ENCODE measurements around the gene ING1. TPM values are rescaled to one million over a fixed set of nuclear protein-coding genes. Genes with fewer than 3 reads are reported as not detected.
"Not testable (repeated sequence)": the region's sequence is repeated elsewhere in the genome, so short reads cannot be mapped to it uniquely, and the experiment has no call there.

ING1 gene
- total RNA-seq, 1 donor from 2014 or later, result 13.2 TPM

DNA sequence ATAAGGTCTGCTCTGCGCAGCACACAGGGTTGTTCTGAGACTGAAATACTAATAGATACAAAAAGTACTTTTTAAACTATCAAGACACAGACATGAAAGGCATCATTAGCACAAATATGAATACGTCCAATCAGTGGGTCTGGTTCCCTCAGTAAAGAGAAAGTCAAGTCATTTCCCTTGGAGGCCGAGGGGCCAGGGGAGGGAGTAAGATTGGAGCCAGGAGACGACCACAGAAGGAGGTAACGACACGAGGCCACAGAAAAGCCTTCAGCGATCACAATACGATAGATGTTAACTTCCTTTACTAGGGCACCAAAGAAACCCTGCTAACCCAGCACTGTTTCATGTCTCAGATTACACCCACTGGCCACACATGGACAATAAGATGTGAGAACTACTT lies 12.9 kb upstream of the ING1 start:
- TF ChIP-seq, protein P1, sequence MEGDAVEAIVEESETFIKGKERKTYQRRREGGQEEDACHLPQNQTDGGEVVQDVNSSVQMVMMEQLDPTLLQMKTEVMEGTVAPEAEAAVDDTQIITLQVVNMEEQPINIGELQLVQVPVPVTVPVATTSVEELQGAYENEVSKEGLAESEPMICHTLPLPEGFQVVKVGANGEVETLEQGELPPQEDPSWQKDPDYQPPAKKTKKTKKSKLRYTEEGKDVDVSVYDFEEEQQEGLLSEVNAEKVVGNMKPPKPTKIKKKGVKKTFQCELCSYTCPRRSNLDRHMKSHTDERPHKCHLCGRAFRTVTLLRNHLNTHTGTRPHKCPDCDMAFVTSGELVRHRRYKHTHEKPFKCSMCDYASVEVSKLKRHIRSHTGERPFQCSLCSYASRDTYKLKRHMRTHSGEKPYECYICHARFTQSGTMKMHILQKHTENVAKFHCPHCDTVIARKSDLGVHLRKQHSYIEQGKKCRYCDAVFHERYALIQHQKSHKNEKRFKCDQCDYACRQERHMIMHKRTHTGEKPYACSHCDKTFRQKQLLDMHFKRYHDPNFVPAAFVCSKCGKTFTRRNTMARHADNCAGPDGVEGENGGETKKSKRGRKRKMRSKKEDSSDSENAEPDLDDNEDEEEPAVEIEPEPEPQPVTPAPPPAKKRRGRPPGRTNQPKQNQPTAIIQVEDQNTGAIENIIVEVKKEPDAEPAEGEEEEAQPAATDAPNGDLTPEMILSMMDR (IDR thresholded peaks at IDR 0.05), result no peak
- Histone ChIP-seq H3K4me3 (no peak overlapping the region), H3K4me1 (peaks cover 30% of the 10 kb centered on the region), H3K9me3 (no peaks in the 10 kb centered on the region), H3K27ac (no peak overlapping the region), H3K36me3 (peaks cover 51% of the 10 kb centered on the region), H3K27me3 (no peaks in the 10 kb centered on the region)
- DNase-seq, result no peak
- ATAC-seq, result no peak
- intact Hi-C loops (cut with DNase I), result no loop called here

DNA sequence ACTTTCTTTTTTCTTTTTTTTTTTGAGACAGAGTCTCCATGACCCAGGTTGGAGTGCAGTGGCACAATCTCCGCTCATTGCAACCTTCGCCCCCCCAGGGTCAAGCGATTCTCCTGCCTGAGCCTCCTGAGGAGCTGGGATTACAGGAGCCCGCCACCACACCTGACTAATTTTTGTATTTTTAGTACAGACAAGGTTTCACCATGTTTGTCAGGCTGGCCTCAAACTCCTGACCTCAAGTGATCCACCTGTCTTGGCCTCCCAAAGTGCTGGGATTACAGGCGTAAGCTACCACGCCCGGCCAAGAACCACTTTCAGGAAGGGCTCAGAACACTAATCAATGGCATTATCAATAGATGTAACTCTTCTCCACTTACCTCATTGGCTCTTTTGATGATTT lies 12.4 kb upstream of the ING1 start:
- DNase-seq; intact Hi-C loops (cut with DNase I); H3K27me3 ChIP-seq; H3K9me3 ChIP-seq; ATAC-seq; H3K4me3 ChIP-seq; H3K27ac ChIP-seq: not testable (repeated sequence)
- peaks cover 30% of the 10 kb centered on the region for H3K4me1 ChIP-seq
- H3K36me3 ChIP-seq, result peaks cover 51% of the 10 kb centered on the region

DNA sequence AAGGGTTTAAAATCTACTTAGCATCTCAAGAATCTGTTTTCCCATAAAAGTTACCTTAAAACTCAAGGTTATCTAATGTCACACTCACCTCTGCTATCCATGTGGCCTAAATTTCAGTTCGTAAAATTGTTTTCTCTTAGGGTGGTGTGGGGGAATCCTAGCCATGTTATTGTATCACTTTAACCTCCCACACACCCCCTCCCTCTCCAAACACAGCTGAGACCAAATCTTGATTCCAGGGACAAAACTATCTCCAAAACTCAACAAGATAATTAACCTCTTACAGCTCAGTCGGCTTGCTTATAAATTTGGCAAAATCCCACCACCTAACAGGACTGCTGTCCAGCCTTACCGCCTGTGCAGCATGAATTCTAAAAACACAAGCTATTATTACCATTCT lies 11.4 kb upstream of the ING1 start:
- DNase-seq (no peak), ATAC-seq (no peak)
- no peaks in the 10 kb centered on the region for H3K9me3 ChIP-seq
- H3K27me3 ChIP-seq, result no peaks in the 10 kb centered on the region
- H3K36me3 ChIP-seq, result peaks cover 44% of the 10 kb centered on the region
- no peak overlapping the region for H3K4me3 ChIP-seq
- intact Hi-C loops (cut with DNase I), result no loop called here
- peaks cover 33% of the 10 kb centered on the region for H3K4me1 ChIP-seq
- TF ChIP-seq, protein P1 (IDR thresholded peaks at IDR 0.05), result no peak
- no peak overlapping the region for H3K27ac ChIP-seq

DNA sequence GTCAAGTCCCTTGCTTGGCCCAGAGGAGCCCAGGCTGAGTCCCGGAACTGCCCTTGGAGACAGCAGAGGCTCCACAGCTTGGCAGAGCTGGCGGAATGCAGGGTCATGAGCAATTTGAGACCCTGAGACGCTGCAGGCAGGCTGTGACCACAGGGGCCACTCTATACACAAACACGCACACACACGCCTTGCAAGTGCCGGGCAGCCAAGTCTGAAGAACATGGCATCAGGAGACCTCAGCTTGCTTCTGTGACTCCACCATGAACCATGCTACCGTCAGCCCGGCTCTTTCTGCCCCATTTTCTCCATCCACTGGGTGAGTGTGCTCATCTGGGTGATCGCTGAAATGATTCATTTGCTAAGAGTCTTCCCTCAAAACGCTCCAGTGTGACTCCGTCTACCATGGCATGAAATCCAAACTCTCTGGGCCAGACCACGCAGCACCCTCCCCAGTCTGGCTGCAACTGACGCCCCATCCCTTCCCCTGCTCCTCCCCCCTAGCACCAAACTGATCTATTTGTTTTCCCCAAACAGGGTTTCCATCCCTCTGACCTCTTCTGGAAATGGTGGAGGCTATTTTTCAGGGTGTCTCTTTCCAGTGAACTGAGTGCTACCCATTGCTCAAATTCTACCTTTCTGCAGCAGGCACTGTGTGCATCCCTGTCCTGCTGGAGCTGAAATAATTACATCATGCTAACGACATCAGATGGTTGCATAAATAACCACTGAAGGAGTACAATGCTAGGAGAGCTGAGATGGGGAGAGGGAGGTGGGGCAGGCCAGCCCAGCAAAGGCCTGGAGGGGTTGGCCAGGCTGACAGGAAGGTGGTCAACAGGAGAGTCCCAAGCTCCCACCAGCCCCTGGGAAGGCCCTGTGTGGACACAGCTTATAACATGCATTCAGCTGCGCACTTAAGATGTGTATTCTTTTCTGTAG lies 10.6 kb upstream of the ING1 start:
- no peak for ATAC-seq
- H3K4me1 ChIP-seq, result peaks cover 33% of the 10 kb centered on the region
- peak overlapping the region; percentile 24 for H3K27ac ChIP-seq

DNA sequence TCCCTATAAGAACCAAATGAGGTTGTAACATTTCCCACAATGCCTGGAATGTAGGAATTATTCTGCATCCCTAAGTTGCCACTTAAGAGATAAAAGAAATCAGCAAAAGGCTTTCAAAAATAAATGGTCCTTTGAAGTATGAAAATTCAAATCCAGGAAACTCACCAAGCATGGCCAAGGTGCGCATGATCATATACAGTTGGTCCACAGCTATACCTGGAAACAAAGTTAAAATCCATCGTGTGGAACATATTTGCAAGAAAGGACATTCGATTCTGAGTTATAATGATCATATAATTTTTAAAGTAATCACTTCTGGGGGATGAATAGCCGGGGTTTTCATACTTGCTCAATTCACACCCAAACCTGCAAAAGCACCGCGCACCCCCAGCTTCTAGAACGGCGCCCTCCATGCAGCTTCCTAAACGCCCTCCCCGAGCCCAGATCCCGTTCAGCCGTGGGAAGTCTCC lies 8.1 kb upstream of the ING1 start:
- peaks cover 33% of the 10 kb centered on the region for H3K4me1 ChIP-seq
- H3K27ac ChIP-seq, result peak overlapping the region; percentile 85
- intact Hi-C loops (cut with DNase I), result no loop called here

More for the DNA sequence above, 10.6 kb upstream of the ING1 start:
- Histone ChIP-seq H3K36me3 (peaks cover 36% of the 10 kb centered on the region), H3K27me3 (no peaks in the 10 kb centered on the region), H3K9me3 (no peaks in the 10 kb centered on the region), H3K4me3 (no peak overlapping the region)
- DNase-seq, result no peak
- intact Hi-C loops (cut with DNase I), result no loop called here
- TF ChIP-seq, protein P1 (IDR thresholded peaks at IDR 0.05), result no peak

More for the DNA sequence above, 8.1 kb upstream of the ING1 start:
- TF ChIP-seq, protein P1 (IDR thresholded peaks at IDR 0.05), result no peak
- ATAC-seq, result no peak
- no peak for DNase-seq
- peaks cover 11% of the 10 kb centered on the region for H3K36me3 ChIP-seq
- no peaks in the 10 kb centered on the region for H3K27me3 ChIP-seq
- no peaks in the 10 kb centered on the region for H3K9me3 ChIP-seq
- H3K4me3 ChIP-seq, result peak overlapping the region; percentile 75
